Measurements from ENCODE around the gene RAB38.

RAB38 gene

DNA sequence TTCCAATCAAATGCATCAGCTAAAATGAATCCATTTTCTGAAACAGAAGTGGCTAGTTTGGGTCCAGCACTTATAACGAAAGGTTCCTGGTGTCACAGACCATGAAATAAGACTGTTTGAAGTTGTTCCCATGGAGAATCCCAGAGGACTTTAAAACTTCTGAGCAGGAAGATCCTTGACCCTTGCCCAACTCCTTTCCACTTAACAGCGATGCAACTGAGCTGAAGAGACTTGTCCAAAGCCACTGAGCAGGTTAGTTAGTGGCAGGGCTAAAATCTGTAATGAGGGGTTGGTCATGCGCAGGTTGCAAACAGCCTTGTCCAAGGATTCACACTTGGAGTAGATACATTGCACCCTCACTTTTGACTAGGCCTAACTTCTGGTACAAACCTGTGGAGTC is 1.3 kb downstream of the RAB38 start:
- H3K4me1 ChIP-seq (ENCODE audit: control insufficient read depth, insufficient read depth, low read length, poor library complexity, severe bottlenecking), result peaks cover 3% of the 10 kb centered on the region

GRCh38 chr11:88171982-88172381 is 3.3 kb downstream of the RAB38 start:
- Histone ChIP-seq H3K4me3 (ENCODE audit: insufficient read depth, low read depth, low read length, poor library complexity, severe bottlenecking) (no peak overlapping the region), H3K36me3 (ENCODE audit: control insufficient read depth, insufficient read depth, low read length) (no peaks in the 10 kb centered on the region), H3K4me1 (ENCODE audit: control insufficient read depth, insufficient read depth, low read length, poor library complexity, severe bottlenecking) (peaks cover 3% of the 10 kb centered on the region), H3K27me3 (replicated peaks; ENCODE audit: control insufficient read depth, insufficient read depth, low read length, poor library complexity, severe bottlenecking) (no peaks in the 10 kb centered on the region), H3K27ac (ENCODE audit: insufficient read depth, low read length, poor library complexity, severe bottlenecking) (no peak overlapping the region), H3K9me3 (ENCODE audit: control insufficient read depth, low read length) (no peaks in the 10 kb centered on the region)
- no peak for DNase-seq

More for the DNA sequence above, 1.3 kb downstream of the RAB38 start:
- Histone ChIP-seq H3K36me3 (ENCODE audit: control insufficient read depth, insufficient read depth, low read length) (no peaks in the 10 kb centered on the region), H3K4me3 (ENCODE audit: insufficient read depth, low read depth, low read length, poor library complexity, severe bottlenecking) (no peak overlapping the region), H3K27ac (ENCODE audit: insufficient read depth, low read length, poor library complexity, severe bottlenecking) (no peak overlapping the region), H3K9me3 (ENCODE audit: control insufficient read depth, low read length) (no peaks in the 10 kb centered on the region), H3K27me3 (replicated peaks; ENCODE audit: control insufficient read depth, insufficient read depth, low read length, poor library complexity, severe bottlenecking) (no peaks in the 10 kb centered on the region)
- no peak for DNase-seq

- Histone ChIP-seq H3K9me3 (ENCODE audit: control insufficient read depth, low read length) (no peaks in the 10 kb centered on the region), H3K4me3 (ENCODE audit: insufficient read depth, low read depth, low read length, poor library complexity, severe bottlenecking) (no peak overlapping the region), H3K27ac (ENCODE audit: insufficient read depth, low read length, poor library complexity, severe bottlenecking) (no peak overlapping the region), H3K27me3 (replicated peaks; ENCODE audit: control insufficient read depth, insufficient read depth, low read length, poor library complexity, severe bottlenecking) (no peaks in the 10 kb centered on the region), H3K4me1 (ENCODE audit: control insufficient read depth, insufficient read depth, low read length, poor library complexity, severe bottlenecking) (peaks cover 3% of the 10 kb centered on the region), H3K36me3 (ENCODE audit: control insufficient read depth, insufficient read depth, low read length) (no peaks in the 10 kb centered on the region)
- no peak for DNase-seq
These were observed 4.6 kb downstream of the RAB38 start for GRCh38 chr11:88170673-88171072.

DNA sequence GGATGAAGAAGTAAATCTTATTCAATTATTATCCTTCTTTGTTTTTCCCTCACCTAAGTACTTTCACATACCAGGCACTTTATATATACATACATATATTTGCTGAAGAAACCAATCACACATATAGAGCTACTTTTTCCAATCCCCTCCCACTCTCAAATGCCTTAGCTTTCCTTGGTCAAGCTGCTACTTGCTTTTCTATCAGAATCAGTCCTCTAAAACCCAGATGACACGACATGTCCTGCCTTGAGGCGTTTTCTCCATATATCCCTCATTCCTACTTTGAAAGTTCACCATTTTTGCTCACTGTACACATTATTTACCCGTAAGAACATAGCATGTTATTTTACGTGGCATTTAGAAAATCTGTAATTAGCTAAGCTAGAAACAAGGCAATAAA is 5.4 kb downstream of the RAB38 start:
- Histone ChIP-seq H3K4me3 (ENCODE audit: insufficient read depth, low read depth, low read length, poor library complexity, severe bottlenecking) (no peak overlapping the region), H3K36me3 (ENCODE audit: control insufficient read depth, insufficient read depth, low read length) (no peaks in the 10 kb centered on the region), H3K4me1 (ENCODE audit: control insufficient read depth, insufficient read depth, low read length, poor library complexity, severe bottlenecking) (peaks cover under 1% of the 10 kb centered on the region), H3K27ac (ENCODE audit: insufficient read depth, low read length, poor library complexity, severe bottlenecking) (no peak overlapping the region), H3K27me3 (replicated peaks; ENCODE audit: control insufficient read depth, insufficient read depth, low read length, poor library complexity, severe bottlenecking) (no peaks in the 10 kb centered on the region), H3K9me3 (ENCODE audit: control insufficient read depth, low read length) (no peaks in the 10 kb centered on the region)
- no peak for DNase-seq

DNA sequence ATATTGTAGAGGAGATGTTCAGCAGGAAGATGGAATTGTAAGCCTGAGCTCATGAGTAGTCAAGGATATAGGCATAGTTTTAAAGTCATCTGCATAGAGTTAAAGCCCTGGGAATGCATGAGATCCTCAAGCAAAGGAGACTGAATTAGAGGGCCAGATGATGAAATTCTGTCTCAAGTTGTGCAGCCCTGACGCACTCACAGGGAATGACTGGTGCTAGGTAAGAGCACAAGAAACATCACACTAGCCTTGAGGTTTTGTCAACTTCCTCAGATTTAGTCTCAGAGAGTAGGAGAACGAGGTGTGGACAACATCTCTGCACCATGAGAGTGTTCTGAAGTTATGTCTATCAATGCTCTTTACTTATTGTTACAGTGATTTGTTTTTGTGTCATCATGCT is 5.8 kb downstream of the RAB38 start:
- Histone ChIP-seq H3K9me3 (ENCODE audit: control insufficient read depth, low read length) (no peaks in the 10 kb centered on the region), H3K27me3 (replicated peaks; ENCODE audit: control insufficient read depth, insufficient read depth, low read length, poor library complexity, severe bottlenecking) (no peaks in the 10 kb centered on the region), H3K4me3 (ENCODE audit: insufficient read depth, low read depth, low read length, poor library complexity, severe bottlenecking) (no peak overlapping the region), H3K36me3 (ENCODE audit: control insufficient read depth, insufficient read depth, low read length) (no peaks in the 10 kb centered on the region), H3K4me1 (ENCODE audit: control insufficient read depth, insufficient read depth, low read length, poor library complexity, severe bottlenecking) (no peaks in the 10 kb centered on the region), H3K27ac (ENCODE audit: insufficient read depth, low read length, poor library complexity, severe bottlenecking) (no peak overlapping the region)
- no peak for DNase-seq

- Histone ChIP-seq H3K27ac (ENCODE audit: insufficient read depth, low read length, poor library complexity, severe bottlenecking) (no peak overlapping the region), H3K4me1 (ENCODE audit: control insufficient read depth, insufficient read depth, low read length, poor library complexity, severe bottlenecking) (no peaks in the 10 kb centered on the region)
These were observed 7.4 kb downstream of the RAB38 start for GRCh38 chr11:88167853-88168252.

DNA sequence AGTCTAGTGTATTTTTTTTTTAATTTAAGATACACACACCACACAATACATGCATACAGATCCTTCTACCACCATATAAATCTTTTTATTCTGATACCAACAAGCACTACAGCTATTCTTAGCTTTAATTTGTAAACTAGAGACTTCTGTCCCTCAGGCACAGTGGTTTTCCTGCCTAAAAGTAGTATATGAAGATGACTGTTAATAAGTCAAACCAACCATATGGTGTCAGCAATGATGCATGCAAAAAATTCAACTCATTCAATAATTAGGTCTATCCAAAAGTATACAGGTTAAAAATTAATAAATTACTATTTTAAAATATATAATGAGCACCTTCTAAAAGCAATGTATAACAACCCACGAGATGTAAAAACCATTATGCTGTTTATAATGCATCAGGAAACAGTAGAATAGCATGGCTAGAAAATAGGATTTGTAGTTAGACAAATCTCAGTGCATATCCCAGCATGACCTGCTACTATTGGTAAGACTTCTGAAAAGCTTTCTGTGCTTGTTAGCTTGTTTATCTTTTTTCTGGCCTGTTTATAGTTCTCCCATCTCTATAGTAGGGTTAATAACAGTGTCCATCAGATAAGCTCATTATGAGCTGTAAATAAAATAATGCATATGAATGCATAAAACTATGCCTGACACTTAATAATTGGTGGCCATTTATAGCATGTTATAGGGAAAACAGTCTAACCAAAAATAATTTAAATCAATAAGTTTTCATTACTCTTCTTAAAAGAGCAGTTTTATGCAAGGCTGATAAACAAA is 10.2 kb downstream of the RAB38 start:
- Histone ChIP-seq H3K27me3 (replicated peaks; ENCODE audit: control insufficient read depth, insufficient read depth, low read length, poor library complexity, severe bottlenecking) (no peaks in the 10 kb centered on the region), H3K9me3 (ENCODE audit: control insufficient read depth, low read length) (no peaks in the 10 kb centered on the region), H3K4me3 (ENCODE audit: insufficient read depth, low read depth, low read length, poor library complexity, severe bottlenecking) (no peak overlapping the region), H3K27ac (ENCODE audit: insufficient read depth, low read length, poor library complexity, severe bottlenecking) (no peak overlapping the region), H3K36me3 (ENCODE audit: control insufficient read depth, insufficient read depth, low read length) (no peaks in the 10 kb centered on the region), H3K4me1 (ENCODE audit: control insufficient read depth, insufficient read depth, low read length, poor library complexity, severe bottlenecking) (no peaks in the 10 kb centered on the region)
- no peak for DNase-seq

More at GRCh38 chr11:88167853-88168252, 7.4 kb downstream of the RAB38 start:
- Histone ChIP-seq H3K27me3 (replicated peaks; ENCODE audit: control insufficient read depth, insufficient read depth, low read length, poor library complexity, severe bottlenecking) (no peaks in the 10 kb centered on the region), H3K9me3 (ENCODE audit: control insufficient read depth, low read length) (no peaks in the 10 kb centered on the region), H3K36me3 (ENCODE audit: control insufficient read depth, insufficient read depth, low read length) (no peaks in the 10 kb centered on the region), H3K4me3 (ENCODE audit: insufficient read depth, low read depth, low read length, poor library complexity, severe bottlenecking) (no peak overlapping the region)
- DNase-seq, result no peak

- Histone ChIP-seq H3K36me3 (ENCODE audit: control insufficient read depth, insufficient read depth, low read length) (no peaks in the 10 kb centered on the region), H3K4me1 (ENCODE audit: control insufficient read depth, insufficient read depth, low read length, poor library complexity, severe bottlenecking) (no peaks in the 10 kb centered on the region), H3K9me3 (ENCODE audit: control insufficient read depth, low read length) (no peaks in the 10 kb centered on the region), H3K4me3 (ENCODE audit: insufficient read depth, low read depth, low read length, poor library complexity, severe bottlenecking) (no peak overlapping the region), H3K27me3 (replicated peaks; ENCODE audit: control insufficient read depth, insufficient read depth, low read length, poor library complexity, severe bottlenecking) (no peaks in the 10 kb centered on the region), H3K27ac (ENCODE audit: insufficient read depth, low read length, poor library complexity, severe bottlenecking) (no peak overlapping the region)
- no peak for DNase-seq
These were observed 10.9 kb downstream of the RAB38 start for GRCh38 chr11:88164320-88164719.

- no peaks in the 10 kb centered on the region for H3K27me3 ChIP-seq (replicated peaks; ENCODE audit: control insufficient read depth, insufficient read depth, low read length, poor library complexity, severe bottlenecking)
- H3K36me3 ChIP-seq (ENCODE audit: control insufficient read depth, insufficient read depth, low read length), result no peaks in the 10 kb centered on the region
- DNase-seq, result no peak
- H3K9me3 ChIP-seq (ENCODE audit: control insufficient read depth, low read length), result no peaks in the 10 kb centered on the region
- no peaks in the 10 kb centered on the region for H3K4me1 ChIP-seq (ENCODE audit: control insufficient read depth, insufficient read depth, low read length, poor library complexity, severe bottlenecking)
- H3K4me3 ChIP-seq (ENCODE audit: insufficient read depth, low read depth, low read length, poor library complexity, severe bottlenecking), result no peak overlapping the region
- H3K27ac ChIP-seq (ENCODE audit: insufficient read depth, low read length, poor library complexity, severe bottlenecking), result no peak overlapping the region
These were observed 17.2 kb downstream of the RAB38 start for GRCh38 chr11:88158081-88158480.

GRCh38 chr11:88157370-88157769 is 17.9 kb downstream of the RAB38 start:
- no peaks in the 10 kb centered on the region for H3K27me3 ChIP-seq (replicated peaks; ENCODE audit: control insufficient read depth, insufficient read depth, low read length, poor library complexity, severe bottlenecking)
- DNase-seq, result no peak
- no peak overlapping the region for H3K27ac ChIP-seq (ENCODE audit: insufficient read depth, low read length, poor library complexity, severe bottlenecking)
- no peak overlapping the region for H3K4me3 ChIP-seq (ENCODE audit: insufficient read depth, low read depth, low read length, poor library complexity, severe bottlenecking)
- H3K9me3 ChIP-seq (ENCODE audit: control insufficient read depth, low read length), result no peaks in the 10 kb centered on the region
- H3K36me3 ChIP-seq (ENCODE audit: control insufficient read depth, insufficient read depth, low read length), result no peaks in the 10 kb centered on the region
- H3K4me1 ChIP-seq (ENCODE audit: control insufficient read depth, insufficient read depth, low read length, poor library complexity, severe bottlenecking), result no peaks in the 10 kb centered on the region

Measured in effector memory CD4-positive, alpha-beta T cell (primary cell).